Cardiac muscle cell (in vitro differentiated cells and primary cell): ENCODE results near the gene XIRP2. TPM values are rescaled to one million over a fixed set of nuclear protein-coding genes. Genes with fewer than 3 reads are reported as not detected.
A peak's percentile ranks its signal among the peaks of the same experiment; 100 is the strongest.

Source experiments
- DNase-seq, 2 donors: peaks; one replicate each; pipeline versions ENCODE4 v3.0.0 to v3.0.0-alpha.2; 2010 to 2017; ENCODE audit warnings: low read depth in 1 of 2, low spot score in 1 of 2
- H3K27ac ChIP-seq: fragments of 200-600 bp; sonication (generic); 2 replicates; pipeline ENCODE4 v1.5.1; 2016
- H3K27me3 ChIP-seq: fragments of 200-600 bp; sonication (generic); 2 replicates; pipeline ENCODE4 v1.6.0; 2016; ENCODE audit warnings: control low read depth
- H3K36me3 ChIP-seq: fragments of 200-600 bp; sonication (generic); 2 replicates; pipeline ENCODE4 v1.5.1; 2016; ENCODE audit warnings: control low read depth
- H3K4me1 ChIP-seq: fragments of 200-600 bp; sonication (generic); 2 replicates; pipeline ENCODE4 v1.8.1; 2017; ENCODE audit warnings: low read depth, mild to moderate bottlenecking, mixed run types
- H3K4me3 ChIP-seq: fragments of 200-600 bp; sonication (generic); 2 replicates; pipeline ENCODE4 v1.5.1; 2016; ENCODE audit warnings: mild to moderate bottlenecking
- H3K9me3 ChIP-seq: fragments of 200-600 bp; sonication (generic); 2 replicates; pipeline ENCODE4 v1.5.1; 2017; ENCODE audit warnings: low read depth, mild to moderate bottlenecking, control low read depth
- CTCF ChIP-seq: IDR thresholded peaks from 2 replicates; pipeline ENCODE4 v1.5.1; 2012; ENCODE audit warnings: low read depth, mild to moderate bottlenecking, low read length
- polyA plus RNA-seq: library from polyadenylated mRNA; unstranded; fragments of >200 nt; fragmentation: Nextera tagmentation; extraction: Ambion mirVana; gene quantifications from 2 replicates; pipeline ENCODE4 v1.2.1, GENCODE V29; 2016
- total RNA-seq: library from RNA; depleted of rRNA; stranded (reverse); fragments of >200 nt; gene quantifications from 2 replicates; pipeline ENCODE4 v1.2.3, GENCODE V29; 2016

The XIRP2 gene
- total and polyA plus RNA-seq, 2 experiments from 2014 or later, result 0.51 to 0.59 TPM

DNA sequence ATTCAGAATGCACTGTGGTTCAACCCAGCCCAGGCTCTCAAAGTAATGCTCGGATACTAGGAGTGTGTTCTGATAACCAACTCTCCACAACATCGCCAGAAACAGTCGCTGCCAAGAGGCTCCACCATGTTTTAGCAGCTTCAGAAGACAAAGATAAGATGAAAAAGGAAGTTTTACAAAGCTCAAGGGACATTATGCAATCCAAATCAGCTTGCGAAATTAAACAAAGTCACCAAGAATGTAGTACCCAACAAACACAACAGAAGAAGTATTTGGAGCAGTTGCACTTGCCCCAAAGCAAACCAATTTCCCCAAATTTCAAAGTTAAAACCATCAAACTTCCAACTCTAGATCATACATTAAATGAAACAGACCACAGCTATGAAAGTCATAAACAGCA is 360.9 kb downstream of the XIRP2 start:
- no peaks in the 10 kb centered on the region for H3K36me3 ChIP-seq
- H3K27ac ChIP-seq, result no peak overlapping the region
- H3K9me3 ChIP-seq, result no peaks in the 10 kb centered on the region
- peak in 1 of 2 donors; percentile 12 for DNase-seq
- no peak for TF ChIP-seq CTCF
- H3K4me1 ChIP-seq, result no peaks in the 10 kb centered on the region
- H3K4me3 ChIP-seq, result no peak overlapping the region
- H3K27me3 ChIP-seq, result no peaks in the 10 kb centered on the region

- no peak for DNase-seq
- Histone ChIP-seq H3K27me3 (no peaks in the 10 kb centered on the region), H3K27ac (no peak overlapping the region), H3K4me3 (no peak overlapping the region), H3K9me3 (no peaks in the 10 kb centered on the region), H3K4me1 (no peaks in the 10 kb centered on the region), H3K36me3 (no peaks in the 10 kb centered on the region)
- no peak for TF ChIP-seq CTCF
Measured at GRCh38 chr2:167253025-167253424, 364.7 kb downstream of the XIRP2 start.

DNA sequence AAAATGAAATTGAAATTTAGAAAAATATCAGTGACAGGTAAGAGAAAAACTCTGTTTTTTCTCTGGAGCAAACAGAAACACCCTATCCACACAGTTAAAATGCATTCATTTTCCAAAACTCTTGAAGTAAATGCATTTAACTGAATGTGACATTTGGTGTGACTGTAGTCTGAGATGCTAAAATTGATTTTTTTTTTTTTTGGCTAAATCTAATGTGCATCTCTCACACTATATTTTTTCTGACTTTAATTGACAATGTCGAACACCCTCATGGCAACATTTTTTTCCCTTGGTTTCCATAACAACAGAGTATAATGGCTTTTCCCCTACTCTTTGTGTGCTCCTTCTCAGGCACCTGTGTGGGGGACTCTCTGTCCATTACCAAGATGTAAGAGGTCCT is 366.4 kb downstream of the XIRP2 start:
- no peak for DNase-seq
- H3K4me1 ChIP-seq, result no peaks in the 10 kb centered on the region
- H3K4me3 ChIP-seq, result no peak overlapping the region
- TF ChIP-seq CTCF, result no peak
- H3K27ac ChIP-seq, result no peak overlapping the region
- no peaks in the 10 kb centered on the region for H3K9me3 ChIP-seq
- no peaks in the 10 kb centered on the region for H3K36me3 ChIP-seq
- H3K27me3 ChIP-seq, result no peaks in the 10 kb centered on the region

DNA sequence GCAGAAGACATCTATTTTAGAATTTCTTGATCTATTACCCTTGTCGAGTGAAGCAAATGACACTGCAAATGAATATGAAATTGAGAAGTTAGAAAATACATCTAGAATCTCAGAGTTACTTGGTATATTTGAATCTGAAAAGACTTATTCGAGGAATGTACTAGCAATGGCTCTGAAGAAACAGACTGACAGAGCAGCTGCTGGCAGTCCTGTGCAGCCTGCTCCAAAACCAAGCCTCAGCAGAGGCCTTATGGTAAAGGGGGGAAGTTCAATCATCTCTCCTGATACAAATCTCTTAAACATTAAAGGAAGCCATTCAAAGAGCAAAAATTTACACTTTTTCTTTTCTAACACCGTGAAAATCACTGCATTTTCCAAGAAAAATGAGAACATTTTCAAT is 370.4 kb downstream of the XIRP2 start:
- Histone ChIP-seq H3K4me1 (no peaks in the 10 kb centered on the region), H3K27me3 (no peaks in the 10 kb centered on the region), H3K4me3 (no peak overlapping the region), H3K9me3 (no peaks in the 10 kb centered on the region), H3K27ac (no peak overlapping the region), H3K36me3 (no peaks in the 10 kb centered on the region)
- no peak for TF ChIP-seq CTCF
- no peak for DNase-seq

DNA sequence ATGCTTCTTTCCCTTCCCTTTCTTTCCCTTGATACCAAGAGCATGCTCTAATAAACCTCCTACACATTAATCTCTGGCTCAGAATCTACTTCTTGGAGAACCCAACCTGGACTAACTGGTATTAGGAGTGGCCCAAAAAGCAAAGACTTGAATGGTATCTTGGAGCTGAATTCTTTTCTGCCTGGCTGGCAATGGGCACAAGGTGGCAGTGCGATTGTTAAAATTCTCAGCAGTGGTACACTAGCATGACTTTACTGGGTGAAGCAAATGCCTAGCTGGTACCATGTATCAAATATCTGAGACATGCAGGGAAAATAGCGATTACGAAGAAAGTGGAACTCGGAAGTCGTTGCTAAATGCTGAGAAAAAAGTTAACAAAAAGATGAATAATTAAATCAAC is 376.1 kb downstream of the XIRP2 start:
- Histone ChIP-seq H3K4me3 (no peak overlapping the region), H3K36me3 (no peaks in the 10 kb centered on the region), H3K4me1 (no peaks in the 10 kb centered on the region), H3K27ac (no peak overlapping the region), H3K9me3 (no peaks in the 10 kb centered on the region), H3K27me3 (no peaks in the 10 kb centered on the region)
- peak; percentile 37 for TF ChIP-seq CTCF
- DNase-seq, result peak; percentile 21 to 46

DNA sequence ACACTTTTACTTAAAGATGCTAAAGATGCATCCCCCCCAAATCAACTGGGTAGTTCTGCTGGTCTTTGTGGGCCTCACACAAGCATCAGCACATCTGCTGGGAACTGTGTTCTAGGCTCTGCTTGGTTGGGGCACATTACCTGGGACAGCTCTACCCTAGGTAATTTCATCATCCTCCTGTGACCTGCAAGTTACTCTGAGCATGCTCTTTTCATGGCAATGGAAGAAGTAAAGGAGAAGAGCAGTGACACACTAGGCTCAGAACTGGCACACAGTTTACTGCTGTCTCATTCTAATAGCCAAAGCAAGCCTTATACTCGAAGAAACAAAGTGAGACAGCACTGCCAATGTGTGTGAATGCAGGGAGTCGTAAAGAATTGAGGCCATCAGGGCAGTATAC is 376.7 kb downstream of the XIRP2 start:
- Histone ChIP-seq H3K4me3 (no peak overlapping the region), H3K36me3 (no peaks in the 10 kb centered on the region), H3K27me3 (no peaks in the 10 kb centered on the region), H3K4me1 (no peaks in the 10 kb centered on the region), H3K9me3 (no peaks in the 10 kb centered on the region), H3K27ac (no peak overlapping the region)
- TF ChIP-seq CTCF, result no peak
- no peak for DNase-seq
